ENCODE measurements around the gene SF3B2.
"Not testable (repeated sequence)": the region's sequence is repeated elsewhere in the genome, so short reads cannot be mapped to it uniquely, and the experiment has no call there.

- TF ChIP-seq POLR2A, EP300, POLR2AphosphoS5 (IDR thresholded peaks at IDR 0.05): not testable (repeated sequence)
- TF ChIP-seq, protein P1, sequence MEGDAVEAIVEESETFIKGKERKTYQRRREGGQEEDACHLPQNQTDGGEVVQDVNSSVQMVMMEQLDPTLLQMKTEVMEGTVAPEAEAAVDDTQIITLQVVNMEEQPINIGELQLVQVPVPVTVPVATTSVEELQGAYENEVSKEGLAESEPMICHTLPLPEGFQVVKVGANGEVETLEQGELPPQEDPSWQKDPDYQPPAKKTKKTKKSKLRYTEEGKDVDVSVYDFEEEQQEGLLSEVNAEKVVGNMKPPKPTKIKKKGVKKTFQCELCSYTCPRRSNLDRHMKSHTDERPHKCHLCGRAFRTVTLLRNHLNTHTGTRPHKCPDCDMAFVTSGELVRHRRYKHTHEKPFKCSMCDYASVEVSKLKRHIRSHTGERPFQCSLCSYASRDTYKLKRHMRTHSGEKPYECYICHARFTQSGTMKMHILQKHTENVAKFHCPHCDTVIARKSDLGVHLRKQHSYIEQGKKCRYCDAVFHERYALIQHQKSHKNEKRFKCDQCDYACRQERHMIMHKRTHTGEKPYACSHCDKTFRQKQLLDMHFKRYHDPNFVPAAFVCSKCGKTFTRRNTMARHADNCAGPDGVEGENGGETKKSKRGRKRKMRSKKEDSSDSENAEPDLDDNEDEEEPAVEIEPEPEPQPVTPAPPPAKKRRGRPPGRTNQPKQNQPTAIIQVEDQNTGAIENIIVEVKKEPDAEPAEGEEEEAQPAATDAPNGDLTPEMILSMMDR (IDR thresholded peaks at IDR 0.05) = not testable (repeated sequence)
Observed at GRCh38 chr11:66114957-66115356, 62.8 kb downstream of the SF3B2 start.

Data from upper lobe of left lung (tissue), 4 donors.